Measurements from ENCODE around the gene FLVCR2. TPM values are rescaled to one million over a fixed set of nuclear protein-coding genes. Genes with fewer than 3 reads are reported as not detected.

Gene FLVCR2
- polyA plus RNA-seq, 4 donors, result 12.6 to 29.7 (median 17.1) TPM

DNA sequence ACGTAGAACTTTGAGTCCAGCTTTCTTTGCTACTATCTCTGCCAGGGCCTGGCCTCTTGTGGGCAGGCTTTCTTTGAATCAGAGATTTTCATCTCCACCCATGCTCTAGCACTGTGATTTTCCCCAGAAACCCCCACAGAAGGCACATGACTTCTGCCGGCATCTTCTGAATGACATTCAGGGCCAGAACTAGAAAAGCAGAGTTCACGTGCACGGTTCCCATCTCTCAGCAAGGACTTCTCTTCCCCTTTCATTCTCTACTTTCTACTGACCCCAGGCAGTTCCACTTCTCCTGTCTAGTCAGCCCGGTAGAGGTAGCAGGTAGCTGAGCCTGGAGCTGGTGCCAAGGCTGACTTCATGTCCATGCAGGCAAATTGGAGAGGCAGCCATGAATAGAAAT lies 29.3 kb upstream of the FLVCR2 start:
- FAIRE-seq (no peak), DNase-seq (no peak)
- Histone ChIP-seq H3K4me1 (ENCODE audit: control insufficient read depth in 3 of 3, insufficient read depth in 2 of 3, low read depth in 1 of 3, low read length in 2 of 3) (peaks cover 0 to 4% (median 0%) of the 10 kb centered on the region in 3 donors), H3K4me3 (ENCODE audit: low read depth in 1 of 3, low read length in 3 of 3) (no peak overlapping the region), H3K27me3 (ENCODE audit: control insufficient read depth in 3 of 3, insufficient read depth in 3 of 3, low read length in 3 of 3) (no peaks in the 10 kb centered on the region), H3K27ac (ENCODE audit: low read depth in 1 of 3, low read length in 2 of 3) (no peak overlapping the region), H3K36me3 (ENCODE audit: control insufficient read depth in 3 of 3, insufficient read depth in 2 of 3, low read depth in 1 of 3, low read length in 3 of 3) (no peaks in the 10 kb centered on the region), H3K9me3 (ENCODE audit: control insufficient read depth in 2 of 2, insufficient read depth in 1 of 2, low read depth in 1 of 2, low read length in 1 of 2) (no peaks in the 10 kb centered on the region)
- 57 to 67% (median 60%) methylated on average over 5 of the region's 5 CpGs for WGBS, 3 donors

- no peaks in the 10 kb centered on the region for H3K36me3 ChIP-seq (ENCODE audit: control insufficient read depth in 3 of 3, insufficient read depth in 2 of 3, low read depth in 1 of 3, low read length in 3 of 3)
- DNase-seq (no peak), FAIRE-seq (no peak)
- WGBS, 3 donors, result 73 to 89% (median 73%) methylated on average over 7 of the region's 7 CpGs
- H3K4me3 ChIP-seq (ENCODE audit: low read depth in 1 of 3, low read length in 3 of 3), result no peak overlapping the region
- H3K27me3 ChIP-seq (ENCODE audit: control insufficient read depth in 3 of 3, insufficient read depth in 3 of 3, low read length in 3 of 3), result no peaks in the 10 kb centered on the region
- no peak overlapping the region for H3K27ac ChIP-seq (ENCODE audit: low read depth in 1 of 3, low read length in 2 of 3)
- no peaks in the 10 kb centered on the region for H3K9me3 ChIP-seq (ENCODE audit: control insufficient read depth in 2 of 2, insufficient read depth in 1 of 2, low read depth in 1 of 2, low read length in 1 of 2)
- peaks cover 0 to 4% (median 0%) of the 10 kb centered on the region in 3 donors for H3K4me1 ChIP-seq (ENCODE audit: control insufficient read depth in 3 of 3, insufficient read depth in 2 of 3, low read depth in 1 of 3, low read length in 2 of 3)
Observed at GRCh38 chr14:75551021-75551420, 27.4 kb upstream of the FLVCR2 start.

GRCh38 chr14:75553157-75553556 lies 25.3 kb upstream of the FLVCR2 start:
- Histone ChIP-seq H3K4me1 (ENCODE audit: control insufficient read depth in 3 of 3, insufficient read depth in 2 of 3, low read depth in 1 of 3, low read length in 2 of 3) (peaks cover 0 to 4% (median 0%) of the 10 kb centered on the region in 3 donors), H3K9me3 (ENCODE audit: control insufficient read depth in 2 of 2, insufficient read depth in 1 of 2, low read depth in 1 of 2, low read length in 1 of 2) (peaks cover 0 to 16% of the 10 kb centered on the region in 2 donors), H3K4me3 (ENCODE audit: low read depth in 1 of 3, low read length in 3 of 3) (no peak overlapping the region), H3K36me3 (ENCODE audit: control insufficient read depth in 3 of 3, insufficient read depth in 2 of 3, low read depth in 1 of 3, low read length in 3 of 3) (no peaks in the 10 kb centered on the region), H3K27ac (ENCODE audit: low read depth in 1 of 3, low read length in 2 of 3) (no peak overlapping the region), H3K27me3 (ENCODE audit: control insufficient read depth in 3 of 3, insufficient read depth in 3 of 3, low read length in 3 of 3) (no peaks in the 10 kb centered on the region)
- WGBS, 3 donors, result 94 to 98% (median 96%) methylated on average over 6 of the region's 6 CpGs
- no peak for FAIRE-seq
- no peak for DNase-seq

GRCh38 chr14:75553761-75554364 lies 24.6 kb upstream of the FLVCR2 start:
- no peak for FAIRE-seq
- Histone ChIP-seq H3K36me3 (ENCODE audit: control insufficient read depth in 3 of 3, insufficient read depth in 2 of 3, low read depth in 1 of 3, low read length in 3 of 3) (no peaks in the 10 kb centered on the region), H3K4me3 (ENCODE audit: low read depth in 1 of 3, low read length in 3 of 3) (no peak overlapping the region), H3K4me1 (ENCODE audit: control insufficient read depth in 3 of 3, insufficient read depth in 2 of 3, low read depth in 1 of 3, low read length in 2 of 3) (no peaks in the 10 kb centered on the region), H3K27me3 (ENCODE audit: control insufficient read depth in 3 of 3, insufficient read depth in 3 of 3, low read length in 3 of 3) (no peaks in the 10 kb centered on the region), H3K27ac (ENCODE audit: low read depth in 1 of 3, low read length in 2 of 3) (no peak overlapping the region), H3K9me3 (ENCODE audit: control insufficient read depth in 2 of 2, insufficient read depth in 1 of 2, low read depth in 1 of 2, low read length in 1 of 2) (peaks cover 0 to 19% of the 10 kb centered on the region in 2 donors)
- DNase-seq, result no peak
- WGBS, 3 donors, result 69 to 74% (median 70%) methylated on average over 4 of the region's 4 CpGs

DNA sequence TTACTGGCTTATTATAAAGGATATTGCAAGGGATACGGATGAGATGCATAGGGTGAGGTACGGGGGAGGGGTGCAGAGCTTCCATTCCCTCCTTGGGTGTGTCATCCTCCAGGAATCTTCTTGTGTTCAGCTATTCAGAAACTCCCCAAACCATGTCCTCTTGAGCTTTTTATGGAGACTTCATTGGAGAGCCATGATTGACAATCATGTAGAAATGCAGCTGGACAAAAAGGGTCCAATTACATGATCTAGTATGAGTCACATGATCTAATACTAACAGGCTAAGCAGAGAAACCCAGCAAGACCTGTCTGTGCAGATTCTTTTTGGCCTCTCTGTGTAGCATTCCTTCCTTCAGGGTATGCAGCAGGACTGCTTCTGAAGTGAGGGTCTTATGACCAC lies 23.9 kb upstream of the FLVCR2 start:
- H3K4me3 ChIP-seq (ENCODE audit: low read depth in 1 of 3, low read length in 3 of 3), result no peak overlapping the region
- H3K4me1 ChIP-seq (ENCODE audit: control insufficient read depth in 3 of 3, insufficient read depth in 2 of 3, low read depth in 1 of 3, low read length in 2 of 3), result no peaks in the 10 kb centered on the region
- 46 to 66% (median 47%) methylated on average over 2 of the region's 2 CpGs for WGBS, 3 donors
- H3K27ac ChIP-seq (ENCODE audit: low read depth in 1 of 3, low read length in 2 of 3), result no peak overlapping the region
- peaks cover 0 to 19% of the 10 kb centered on the region in 2 donors for H3K9me3 ChIP-seq (ENCODE audit: control insufficient read depth in 2 of 2, insufficient read depth in 1 of 2, low read depth in 1 of 2, low read length in 1 of 2)
- no peak for DNase-seq
- no peaks in the 10 kb centered on the region for H3K27me3 ChIP-seq (ENCODE audit: control insufficient read depth in 3 of 3, insufficient read depth in 3 of 3, low read length in 3 of 3)
- no peaks in the 10 kb centered on the region for H3K36me3 ChIP-seq (ENCODE audit: control insufficient read depth in 3 of 3, insufficient read depth in 2 of 3, low read depth in 1 of 3, low read length in 3 of 3)
- no peak for FAIRE-seq

GRCh38 chr14:75558440-75558839 lies 20.0 kb upstream of the FLVCR2 start:
- DNase-seq, result no peak
- no peaks in the 10 kb centered on the region for H3K4me1 ChIP-seq (ENCODE audit: control insufficient read depth in 3 of 3, insufficient read depth in 2 of 3, low read depth in 1 of 3, low read length in 2 of 3)
- H3K36me3 ChIP-seq (ENCODE audit: control insufficient read depth in 3 of 3, insufficient read depth in 2 of 3, low read depth in 1 of 3, low read length in 3 of 3), result no peaks in the 10 kb centered on the region
- H3K27me3 ChIP-seq (ENCODE audit: control insufficient read depth in 3 of 3, insufficient read depth in 3 of 3, low read length in 3 of 3), result no peaks in the 10 kb centered on the region
- no peak for FAIRE-seq
- H3K4me3 ChIP-seq (ENCODE audit: low read depth in 1 of 3, low read length in 3 of 3), result no peak overlapping the region
- peaks cover 0 to 19% of the 10 kb centered on the region in 2 donors for H3K9me3 ChIP-seq (ENCODE audit: control insufficient read depth in 2 of 2, insufficient read depth in 1 of 2, low read depth in 1 of 2, low read length in 1 of 2)
- no peak overlapping the region for H3K27ac ChIP-seq (ENCODE audit: low read depth in 1 of 3, low read length in 2 of 3)
- WGBS, 3 donors, result 82 to 86% (median 84%) methylated on average over 5 of the region's 5 CpGs

GRCh38 chr14:75559045-75559444 lies 19.4 kb upstream of the FLVCR2 start:
- H3K9me3 ChIP-seq (ENCODE audit: control insufficient read depth in 2 of 2, insufficient read depth in 1 of 2, low read depth in 1 of 2, low read length in 1 of 2), result peaks cover 0 to 19% of the 10 kb centered on the region in 2 donors
- H3K36me3 ChIP-seq (ENCODE audit: control insufficient read depth in 3 of 3, insufficient read depth in 2 of 3, low read depth in 1 of 3, low read length in 3 of 3), result no peaks in the 10 kb centered on the region
- FAIRE-seq (no peak), DNase-seq (no peak)
- no peaks in the 10 kb centered on the region for H3K27me3 ChIP-seq (ENCODE audit: control insufficient read depth in 3 of 3, insufficient read depth in 3 of 3, low read length in 3 of 3)
- WGBS, 3 donors, result 86 to 88% (median 87%) methylated on average over 4 to 6 of the region's 6 CpGs
- no peaks in the 10 kb centered on the region for H3K4me1 ChIP-seq (ENCODE audit: control insufficient read depth in 3 of 3, insufficient read depth in 2 of 3, low read depth in 1 of 3, low read length in 2 of 3)
- H3K4me3 ChIP-seq (ENCODE audit: low read depth in 1 of 3, low read length in 3 of 3), result no peak overlapping the region
- H3K27ac ChIP-seq (ENCODE audit: low read depth in 1 of 3, low read length in 2 of 3), result no peak overlapping the region

- Histone ChIP-seq H3K9me3 (ENCODE audit: control insufficient read depth in 2 of 2, insufficient read depth in 1 of 2, low read depth in 1 of 2, low read length in 1 of 2) (peaks cover 0 to 19% of the 10 kb centered on the region in 2 donors), H3K27me3 (ENCODE audit: control insufficient read depth in 3 of 3, insufficient read depth in 3 of 3, low read length in 3 of 3) (no peaks in the 10 kb centered on the region), H3K36me3 (ENCODE audit: control insufficient read depth in 3 of 3, insufficient read depth in 2 of 3, low read depth in 1 of 3, low read length in 3 of 3) (no peaks in the 10 kb centered on the region), H3K4me1 (ENCODE audit: control insufficient read depth in 3 of 3, insufficient read depth in 2 of 3, low read depth in 1 of 3, low read length in 2 of 3) (no peaks in the 10 kb centered on the region), H3K4me3 (ENCODE audit: low read depth in 1 of 3, low read length in 3 of 3) (no peak overlapping the region), H3K27ac (ENCODE audit: low read depth in 1 of 3, low read length in 2 of 3) (no peak overlapping the region)
- no peak for DNase-seq
- WGBS, 3 donors, result 86 to 91% (median 88%) methylated on average over 6 of the region's 6 CpGs
- no peak for FAIRE-seq
Observed at GRCh38 chr14:75559451-75560222, 18.8 kb upstream of the FLVCR2 start.

Measured in small intestine (tissue), 7 donors.